ENCODE measurements around the gene DNAJC18.

The DNAJC18 gene

GRCh38 chr5:139394654-139395566 is 44.4 kb downstream of the DNAJC18 start, which contains the start of gene PROB1:
Gene PROB1, minus strand, starts transcription at chr5:139395104. Its CDS starts 23 bp downstream, at chr5:139395081.
- Histone ChIP-seq H2AFZ (ENCODE audit: low read length) (no peak within 1 kb of the TSS), H3K9ac (ENCODE audit: low read depth, low read length, poor library complexity, severe bottlenecking) (no peak within 1 kb of the TSS), H3K36me3 (ENCODE audit: insufficient read depth, low read length) (no peaks in the 10 kb centered on the region), H3K9me3 (ENCODE audit: insufficient read depth, low read depth, low read length) (no peaks in the 10 kb centered on the region), H3K4me2 (ENCODE audit: low read depth, low read length, poor library complexity, severe bottlenecking) (peak within 1 kb of the TSS; percentile 87), H3K79me2 (ENCODE audit: insufficient read depth, low read length) (peaks cover 56% of the 10 kb centered on the region), H4K20me1 (ENCODE audit: insufficient read depth, low read length, poor library complexity, severe bottlenecking) (peaks cover 8% of the 10 kb centered on the region), H3F3A (ENCODE audit: low read depth) (no peaks in the 10 kb centered on the region), H3K9me2 (replicated peaks; ENCODE audit: low read depth, low read length) (no peaks in the 10 kb centered on the region), H3K4me1 (ENCODE audit: insufficient read depth, low read length, poor library complexity, severe bottlenecking) (peaks cover 35% of the 10 kb centered on the region), H3K27me3 (ENCODE audit: insufficient read depth, low read length, poor library complexity, severe bottlenecking) (no peaks in the 10 kb centered on the region), H3K4me3 (ENCODE audit: low read length, poor library complexity, severe bottlenecking) (peak within 1 kb of the TSS; percentile 96)
- no peak for TF ChIP-seq EZH2phosphoT487 (IDR thresholded peaks at IDR 0.05; ENCODE audit: borderline replicate concordance)
- no peak for TF ChIP-seq CTCF (conservative IDR thresholded peaks at IDR 0.05; ENCODE audit: low read length)

- Histone ChIP-seq H4K20me1 (ENCODE audit: insufficient read depth, low read length, poor library complexity, severe bottlenecking) (peaks cover 11% of the 10 kb centered on the region), H3K4me3 (ENCODE audit: low read length, poor library complexity, severe bottlenecking) (peak overlapping the region; percentile 96), H3K9me3 (ENCODE audit: insufficient read depth, low read depth, low read length) (no peaks in the 10 kb centered on the region), H2AFZ (ENCODE audit: low read length) (no peak overlapping the region), H3K9me2 (replicated peaks; ENCODE audit: low read depth, low read length) (no peaks in the 10 kb centered on the region), H3K79me2 (ENCODE audit: insufficient read depth, low read length) (peaks cover 63% of the 10 kb centered on the region), H3K9ac (ENCODE audit: low read depth, low read length, poor library complexity, severe bottlenecking) (no peak overlapping the region), H3F3A (ENCODE audit: low read depth) (no peaks in the 10 kb centered on the region), H3K4me1 (ENCODE audit: insufficient read depth, low read length, poor library complexity, severe bottlenecking) (peaks cover 36% of the 10 kb centered on the region), H3K4me2 (ENCODE audit: low read depth, low read length, poor library complexity, severe bottlenecking) (peak overlapping the region; percentile 87), H3K27me3 (ENCODE audit: insufficient read depth, low read length, poor library complexity, severe bottlenecking) (peaks cover 4% of the 10 kb centered on the region), H3K36me3 (ENCODE audit: insufficient read depth, low read length) (0 out of 2 replicates have a peak, but pooled peaks cover 3% of the 10 kb centered on the region)
- TF ChIP-seq EZH2phosphoT487 (IDR thresholded peaks at IDR 0.05; ENCODE audit: borderline replicate concordance) (no peak), CTCF (conservative IDR thresholded peaks at IDR 0.05; ENCODE audit: low read length) (no peak)
Observed at GRCh38 chr5:139394123-139394653, 45.1 kb downstream of the DNAJC18 start.

- Histone ChIP-seq H3K79me2 (ENCODE audit: insufficient read depth, low read length) (peaks cover 68% of the 10 kb centered on the region), H3K4me2 (ENCODE audit: low read depth, low read length, poor library complexity, severe bottlenecking) (peak overlapping the region; percentile 87), H3K9me3 (ENCODE audit: insufficient read depth, low read depth, low read length) (no peaks in the 10 kb centered on the region), H3K4me1 (ENCODE audit: insufficient read depth, low read length, poor library complexity, severe bottlenecking) (peaks cover 36% of the 10 kb centered on the region), H3K27me3 (ENCODE audit: insufficient read depth, low read length, poor library complexity, severe bottlenecking) (peaks cover 8% of the 10 kb centered on the region), H2AFZ (ENCODE audit: low read length) (peak overlapping the region; percentile 92), H4K20me1 (ENCODE audit: insufficient read depth, low read length, poor library complexity, severe bottlenecking) (peaks cover 11% of the 10 kb centered on the region), H3K9me2 (replicated peaks; ENCODE audit: low read depth, low read length) (no peaks in the 10 kb centered on the region), H3K4me3 (ENCODE audit: low read length, poor library complexity, severe bottlenecking) (peak overlapping the region; percentile 96), H3K9ac (ENCODE audit: low read depth, low read length, poor library complexity, severe bottlenecking) (peak overlapping the region; percentile 99), H3F3A (ENCODE audit: low read depth) (no peaks in the 10 kb centered on the region), H3K36me3 (ENCODE audit: insufficient read depth, low read length) (0 out of 2 replicates have a peak, but pooled peaks cover 4% of the 10 kb centered on the region)
- TF ChIP-seq EZH2phosphoT487 (IDR thresholded peaks at IDR 0.05; ENCODE audit: borderline replicate concordance) (no peak), CTCF (conservative IDR thresholded peaks at IDR 0.05; ENCODE audit: low read length) (no peak)
Observed at GRCh38 chr5:139393497-139394122, 45.7 kb downstream of the DNAJC18 start.
